H1 (cell line): ENCODE data around the gene TMEM115.

Experiments
- EP300 ChIP-seq, 2 experiments: IDR thresholded peaks; 1 replicate in 1 of 2; 2 replicates in 1 of 2; pipeline ENCODE4 v1.6.1; 2011 to 2012; ENCODE audit warnings: low read depth in 2 of 2, low read length in 2 of 2, mild to moderate bottlenecking in 2 of 2, borderline replicate concordance in 1 of 2, inconsistent platforms in 1 of 2, moderate library complexity in 1 of 2
- PHF8 ChIP-seq: fragments of 200-600 bp; sonication (generic); conservative IDR thresholded peaks from 2 replicates; pipeline ENCODE4 v1.7.1; 2012; ENCODE audit warnings: low read depth, mild to moderate bottlenecking, inconsistent platforms, low read length, moderate library complexity
- TAF1 ChIP-seq: IDR thresholded peaks from 2 replicates; pipeline ENCODE4 v1.6.1; 2011; ENCODE audit warnings: mild to moderate bottlenecking, low read depth, low read length
- TCF12 ChIP-seq: IDR thresholded peaks from 2 replicates; pipeline ENCODE4 v1.6.1; 2011; ENCODE audit warnings: low read depth, mild to moderate bottlenecking, low read length
- TF ChIP-seq, protein P1 (sequence below), 3 experiments: IDR thresholded peaks; 1 replicate in 2 of 3; 2 replicates in 1 of 3; pipeline versions ENCODE4 v1.5.1 to v1.6.1; 2011; ENCODE audit warnings: low read length in 3 of 3, mild to moderate bottlenecking in 3 of 3, inconsistent platforms in 2 of 3, low read depth in 1 of 3, moderate library complexity in 1 of 3; ENCODE audit not compliant: insufficient read depth in 1 of 3; ENCODE audit errors: control extremely low read depth in 1 of 3
- TF ChIP-seq, protein P2 (sequence below): IDR thresholded peaks from 2 replicates; pipeline ENCODE4 v1.6.1; 2012; ENCODE audit warnings: inconsistent platforms

DNA sequence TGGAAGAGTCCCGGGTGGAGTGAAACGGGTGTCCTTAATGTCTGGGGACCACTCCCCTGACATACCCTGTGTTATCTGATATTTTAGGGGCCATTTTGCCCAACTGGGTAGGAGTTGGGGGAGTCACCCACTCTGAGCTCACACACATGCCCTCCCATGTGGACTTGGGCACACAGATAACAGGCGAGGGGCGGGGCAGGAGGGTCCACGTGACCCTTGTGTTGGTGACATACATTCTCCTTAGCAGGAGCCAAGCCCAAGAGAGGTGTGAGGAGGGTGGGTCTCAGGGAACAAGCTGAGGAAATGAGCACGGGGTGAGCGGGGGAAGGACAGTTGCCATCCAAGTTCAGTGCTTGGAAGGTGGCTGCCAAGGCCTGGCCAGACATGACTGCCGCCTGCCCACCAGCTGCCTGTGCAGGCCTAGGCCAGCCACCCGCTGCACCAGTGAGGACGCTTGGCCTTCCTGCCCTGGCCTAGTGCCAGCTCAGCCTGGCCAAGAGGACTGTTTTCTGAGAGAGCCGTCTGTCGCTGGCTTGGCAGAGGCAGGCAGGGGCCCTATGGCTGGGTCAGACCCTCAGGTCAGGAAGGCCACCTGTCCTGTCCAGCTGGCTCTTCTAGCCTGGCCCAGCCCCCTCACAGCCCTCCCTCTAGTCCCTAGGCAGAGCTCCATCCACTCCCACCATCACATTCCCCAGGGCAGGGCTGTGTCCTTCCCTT is 31.3 kb upstream of the TMEM115 start:
- TF ChIP-seq, protein P1, sequence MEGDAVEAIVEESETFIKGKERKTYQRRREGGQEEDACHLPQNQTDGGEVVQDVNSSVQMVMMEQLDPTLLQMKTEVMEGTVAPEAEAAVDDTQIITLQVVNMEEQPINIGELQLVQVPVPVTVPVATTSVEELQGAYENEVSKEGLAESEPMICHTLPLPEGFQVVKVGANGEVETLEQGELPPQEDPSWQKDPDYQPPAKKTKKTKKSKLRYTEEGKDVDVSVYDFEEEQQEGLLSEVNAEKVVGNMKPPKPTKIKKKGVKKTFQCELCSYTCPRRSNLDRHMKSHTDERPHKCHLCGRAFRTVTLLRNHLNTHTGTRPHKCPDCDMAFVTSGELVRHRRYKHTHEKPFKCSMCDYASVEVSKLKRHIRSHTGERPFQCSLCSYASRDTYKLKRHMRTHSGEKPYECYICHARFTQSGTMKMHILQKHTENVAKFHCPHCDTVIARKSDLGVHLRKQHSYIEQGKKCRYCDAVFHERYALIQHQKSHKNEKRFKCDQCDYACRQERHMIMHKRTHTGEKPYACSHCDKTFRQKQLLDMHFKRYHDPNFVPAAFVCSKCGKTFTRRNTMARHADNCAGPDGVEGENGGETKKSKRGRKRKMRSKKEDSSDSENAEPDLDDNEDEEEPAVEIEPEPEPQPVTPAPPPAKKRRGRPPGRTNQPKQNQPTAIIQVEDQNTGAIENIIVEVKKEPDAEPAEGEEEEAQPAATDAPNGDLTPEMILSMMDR (IDR thresholded peaks at IDR 0.05; ENCODE audit: control extremely low read depth in 1 of 3, insufficient read depth in 1 of 3, low read depth in 1 of 3, low read length in 3 of 3) = no peak
- no peak for TF ChIP-seq EP300 (IDR thresholded peaks at IDR 0.05; ENCODE audit: borderline replicate concordance in 1 of 2, low read depth in 2 of 2, low read length in 2 of 2)
- TF ChIP-seq TAF1 = no peak
- no peak for TF ChIP-seq TCF12
- TF ChIP-seq, protein P2, sequence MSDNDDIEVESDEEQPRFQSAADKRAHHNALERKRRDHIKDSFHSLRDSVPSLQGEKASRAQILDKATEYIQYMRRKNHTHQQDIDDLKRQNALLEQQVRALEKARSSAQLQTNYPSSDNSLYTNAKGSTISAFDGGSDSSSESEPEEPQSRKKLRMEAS = no peak
- no peak for TF ChIP-seq PHF8
